ENCODE results near the gene PLEKHA7.
"Not testable (repeated sequence)": the region's sequence is repeated elsewhere in the genome, so short reads cannot be mapped to it uniquely, and the experiment has no call there.

PLEKHA7 gene

DNA sequence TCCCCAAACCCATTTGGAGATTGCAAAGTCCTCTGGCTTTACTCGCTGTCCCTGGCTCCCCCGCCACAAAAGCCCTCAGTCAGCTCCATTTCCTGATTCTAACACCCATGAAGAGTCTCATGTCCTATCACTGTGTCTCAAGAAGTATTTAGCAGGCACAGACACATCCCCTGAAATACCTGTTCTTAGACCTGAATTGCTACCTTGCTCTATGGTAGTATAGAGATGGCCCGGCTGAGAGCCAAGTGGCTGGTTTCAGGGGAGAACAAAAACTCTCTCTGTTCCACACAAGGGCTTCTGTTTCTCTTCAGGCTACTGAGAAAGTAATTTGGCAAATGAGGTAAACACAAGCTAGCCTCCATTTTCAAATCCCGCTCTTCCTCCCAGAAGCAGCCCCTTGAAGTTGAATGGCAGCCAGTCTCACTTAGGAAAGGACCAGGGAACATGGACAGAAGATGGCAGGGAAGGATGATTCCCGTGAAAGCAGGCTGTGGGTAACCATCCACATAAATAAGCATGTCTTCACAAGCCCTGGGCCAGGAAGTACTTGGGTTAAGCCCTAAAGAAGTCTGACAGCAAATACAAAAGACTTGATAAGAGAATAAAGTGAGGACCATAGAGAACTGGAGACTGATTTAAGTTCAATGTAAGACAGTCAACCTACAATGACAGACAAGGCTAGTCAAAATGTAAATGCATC lies 138.0 kb downstream of the PLEKHA7 start:
- no peak for DNase-seq

DNA sequence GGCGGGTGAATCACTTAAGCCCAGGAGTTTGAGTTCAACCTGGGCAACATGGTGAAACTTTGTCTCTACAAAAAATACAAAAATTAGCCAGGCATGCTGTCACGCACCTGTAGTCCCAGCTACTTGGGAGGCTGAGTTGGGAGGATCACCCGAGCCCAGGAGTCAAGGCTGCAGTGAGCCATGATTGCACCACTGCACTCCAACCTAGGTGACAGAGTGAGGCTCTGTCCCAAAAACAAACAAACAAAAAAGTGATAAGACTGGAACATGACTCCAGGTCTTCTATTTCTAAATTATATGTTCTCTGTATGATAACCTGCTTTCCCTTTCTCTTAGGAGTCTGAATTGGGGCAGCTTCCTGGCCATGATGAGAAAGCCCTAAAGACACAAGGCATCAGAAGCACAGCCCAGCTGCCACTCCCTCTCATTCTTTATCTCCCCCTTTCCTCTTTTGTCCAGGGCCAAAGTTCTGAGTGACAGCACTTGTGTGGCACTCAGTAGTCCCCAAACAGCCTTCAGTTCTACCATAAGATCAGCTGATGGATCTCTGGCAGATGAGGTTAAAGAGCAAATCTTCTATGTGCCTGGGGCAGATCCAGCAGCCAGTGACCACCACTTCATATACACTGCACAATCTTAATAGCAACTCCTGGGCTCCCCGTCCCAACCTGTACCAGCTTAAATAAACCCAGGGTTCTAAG lies 139.8 kb downstream of the PLEKHA7 start:
- no peak for DNase-seq

DNA sequence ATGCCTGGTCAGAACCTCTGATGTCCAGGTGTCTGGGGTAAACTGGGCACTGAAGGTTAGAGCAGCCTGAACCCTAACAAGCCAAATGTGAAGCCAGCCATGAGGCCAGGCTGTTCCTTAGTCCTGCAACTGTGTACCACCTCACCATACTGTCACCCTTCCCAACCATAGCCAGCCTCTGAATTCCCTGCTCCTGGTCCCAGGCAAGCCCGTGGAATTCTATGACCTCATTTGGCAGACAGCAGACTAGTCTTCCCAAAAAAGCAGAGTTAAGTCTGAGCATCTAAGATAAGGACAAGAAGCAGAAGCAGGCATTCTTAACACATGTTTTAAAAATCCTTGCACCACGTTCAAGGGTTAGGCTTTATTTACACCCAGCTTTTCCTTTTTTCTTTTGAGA lies 140.9 kb downstream of the PLEKHA7 start:
- no peak for DNase-seq

DNA sequence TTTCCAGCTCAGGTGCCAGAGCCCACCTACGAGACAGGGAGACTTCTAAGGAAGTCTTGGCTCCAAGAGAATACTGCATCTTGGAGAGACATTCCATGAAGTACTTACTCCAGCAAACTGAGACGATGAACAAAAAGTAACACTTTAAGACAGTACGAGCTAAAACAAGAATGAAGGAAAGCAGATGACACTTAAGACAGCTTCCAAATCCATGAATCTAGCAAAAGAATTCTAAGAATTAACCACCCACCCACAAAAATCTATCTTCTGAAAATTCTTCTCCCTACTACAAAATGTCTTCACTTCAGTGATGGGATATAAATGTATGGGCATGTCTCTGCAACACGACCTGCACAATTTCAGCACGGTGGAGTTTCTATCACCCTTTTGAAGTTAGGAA lies 142.8 kb downstream of the PLEKHA7 start:
- DNase-seq, result no peak

DNA sequence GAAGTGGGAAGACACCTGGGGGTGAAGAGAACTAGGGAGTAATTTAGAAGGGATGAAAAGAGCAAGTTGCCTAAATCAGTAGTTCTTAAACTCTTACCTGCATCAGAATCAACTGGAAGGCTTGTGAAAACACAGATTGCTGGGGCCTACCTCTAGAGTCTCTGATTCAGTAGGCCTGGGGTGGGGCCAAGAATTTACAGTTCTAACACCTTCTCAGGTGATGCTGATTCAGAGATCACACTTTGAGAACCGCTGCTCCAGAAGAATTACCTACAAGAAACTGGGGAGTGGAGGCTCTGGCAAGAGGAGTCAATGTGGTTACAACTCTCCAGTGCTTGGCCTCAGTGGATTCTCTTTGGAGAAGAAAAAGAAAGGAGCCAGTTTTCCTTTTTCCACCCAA lies 147.1 kb downstream of the PLEKHA7 start:
- no peak for DNase-seq

DNA sequence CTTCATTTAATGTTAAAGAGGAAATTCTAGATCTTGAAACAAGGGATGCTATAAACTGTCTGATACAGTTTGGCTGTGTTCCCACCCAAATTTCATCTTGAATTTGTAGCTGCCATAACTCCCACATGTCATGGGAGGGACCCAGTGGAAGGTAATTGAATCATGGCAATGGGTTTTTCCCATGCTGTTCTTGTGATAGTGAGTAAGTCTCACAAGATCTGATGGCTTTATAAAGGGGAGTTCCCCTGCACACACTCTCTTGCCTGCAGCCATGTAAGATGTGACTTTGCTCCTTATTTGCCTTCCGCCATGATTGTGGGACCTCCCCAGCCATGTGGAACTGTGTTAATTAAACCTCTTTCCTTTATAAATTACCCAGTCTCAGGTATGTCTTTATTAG lies 149.8 kb downstream of the PLEKHA7 start:
- not testable (repeated sequence) for DNase-seq

DNA sequence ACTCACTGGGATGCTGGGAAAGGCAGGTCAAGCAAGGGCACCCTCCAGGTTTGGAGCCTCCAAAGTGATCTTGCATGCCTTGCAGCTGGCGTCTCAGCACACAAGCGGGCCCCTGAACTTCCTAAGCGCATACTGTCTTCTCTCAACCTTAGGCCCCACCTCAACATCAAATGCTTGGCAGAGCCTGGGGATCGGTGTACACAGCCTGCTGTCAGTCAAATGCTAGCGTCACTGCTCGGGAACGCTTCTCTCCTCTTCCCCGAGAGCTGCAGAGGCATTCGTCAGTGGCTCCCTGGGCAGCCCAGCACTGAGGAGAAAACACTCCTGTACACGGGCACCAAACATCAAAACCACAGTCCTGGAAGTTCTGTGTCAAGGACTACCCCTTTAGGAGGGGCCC lies 150.8 kb downstream of the PLEKHA7 start:
- DNase-seq, result no peak

DNA sequence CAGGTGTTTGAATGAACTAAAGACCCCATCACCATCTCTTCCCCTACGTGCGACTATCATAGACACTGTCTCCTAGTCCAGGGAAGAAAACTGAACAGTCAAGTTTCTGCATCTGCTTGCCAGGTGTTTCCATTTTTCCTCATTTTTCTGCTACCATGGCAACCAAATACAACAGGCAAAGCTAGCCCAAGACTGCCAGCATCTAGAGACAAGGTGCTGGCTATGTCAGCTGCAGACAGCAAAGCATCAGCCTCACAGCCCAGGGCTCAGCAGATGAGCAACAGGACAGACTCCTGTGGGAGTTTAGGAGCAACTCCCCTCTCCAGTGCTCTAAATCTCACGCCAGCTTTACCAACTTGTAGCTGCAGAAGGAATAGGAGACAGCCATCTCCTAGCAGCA lies 151.5 kb downstream of the PLEKHA7 start:
- DNase-seq, result no peak

DNA sequence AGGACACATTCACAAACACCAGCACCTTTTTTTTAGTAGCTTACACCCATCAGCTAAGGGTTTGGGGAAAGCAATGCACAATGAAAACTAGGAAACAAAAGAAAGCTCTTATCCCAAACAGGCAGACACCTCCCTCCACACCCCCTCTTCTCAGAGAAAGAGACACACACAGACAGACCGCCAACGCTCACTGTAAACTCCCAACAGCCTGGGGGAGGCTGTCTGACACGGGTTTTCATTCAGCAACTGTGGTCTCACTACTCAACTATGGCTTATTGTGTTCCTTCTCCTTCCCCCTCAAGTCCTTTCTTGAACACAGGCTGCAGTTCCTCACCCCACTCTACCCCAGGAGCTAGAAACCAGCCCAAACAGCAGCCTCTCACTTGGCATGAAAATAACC lies 152.4 kb downstream of the PLEKHA7 start:
- no peak for DNase-seq

DNA sequence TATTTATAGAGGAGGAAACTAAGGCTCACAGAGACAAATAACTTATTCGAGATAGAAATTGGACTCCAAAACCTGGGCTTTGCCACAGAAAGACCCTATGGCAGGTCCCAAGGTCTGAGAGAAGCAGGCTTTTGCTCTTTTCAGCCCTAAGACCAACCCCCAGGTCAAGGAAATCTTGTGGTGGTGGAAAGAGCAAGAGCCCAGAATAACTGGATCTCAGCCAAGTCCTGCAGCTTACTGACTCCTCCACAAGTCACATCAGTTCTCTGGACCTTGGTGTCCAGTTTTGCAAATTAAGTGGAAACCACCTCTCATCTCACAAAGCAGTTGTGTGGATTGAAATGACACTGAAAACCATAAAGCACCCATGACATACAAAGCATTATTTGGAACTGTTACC lies 153.6 kb downstream of the PLEKHA7 start:
- no peak for DNase-seq

DNA sequence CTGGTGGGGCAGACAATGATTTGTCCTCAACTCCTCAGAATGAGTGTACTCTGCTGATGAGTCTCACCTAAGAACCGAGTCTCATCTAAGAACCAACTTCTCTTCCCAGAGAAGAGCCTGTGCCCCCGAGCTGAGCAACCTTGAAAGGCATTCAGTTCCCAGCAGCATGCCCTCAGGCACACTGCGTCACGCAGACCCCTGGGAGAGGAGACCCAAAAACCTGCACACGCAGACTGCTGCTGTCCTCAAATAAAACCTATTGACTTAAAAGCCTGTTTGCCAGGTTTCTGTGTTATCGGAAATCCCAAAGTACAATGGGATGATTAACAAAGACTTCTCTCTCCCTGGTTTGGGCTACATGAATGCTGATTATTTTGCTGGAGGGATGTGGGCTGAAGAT lies 154.6 kb downstream of the PLEKHA7 start:
- DNase-seq, result no peak

DNA sequence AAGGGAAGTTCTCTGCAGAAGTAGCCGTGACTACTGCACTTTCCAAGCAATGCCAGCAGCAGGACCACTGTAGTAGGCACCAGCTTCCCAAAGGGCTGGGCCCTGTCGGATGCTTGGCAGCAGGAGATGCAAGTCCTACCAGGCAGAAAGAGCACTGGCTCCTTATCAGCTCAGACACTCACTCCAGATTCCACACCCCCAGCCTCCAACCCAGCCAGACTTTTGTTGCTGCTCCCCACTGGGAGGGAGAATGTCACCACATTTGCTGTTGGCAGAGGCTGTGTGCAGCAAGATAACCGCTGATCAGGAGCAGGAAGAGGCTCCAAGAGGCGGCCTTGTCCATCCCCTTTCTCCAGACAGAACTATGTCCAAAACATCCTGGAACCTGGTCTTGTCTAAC lies 157.0 kb downstream of the PLEKHA7 start:
- DNase-seq, result no peak

DNA sequence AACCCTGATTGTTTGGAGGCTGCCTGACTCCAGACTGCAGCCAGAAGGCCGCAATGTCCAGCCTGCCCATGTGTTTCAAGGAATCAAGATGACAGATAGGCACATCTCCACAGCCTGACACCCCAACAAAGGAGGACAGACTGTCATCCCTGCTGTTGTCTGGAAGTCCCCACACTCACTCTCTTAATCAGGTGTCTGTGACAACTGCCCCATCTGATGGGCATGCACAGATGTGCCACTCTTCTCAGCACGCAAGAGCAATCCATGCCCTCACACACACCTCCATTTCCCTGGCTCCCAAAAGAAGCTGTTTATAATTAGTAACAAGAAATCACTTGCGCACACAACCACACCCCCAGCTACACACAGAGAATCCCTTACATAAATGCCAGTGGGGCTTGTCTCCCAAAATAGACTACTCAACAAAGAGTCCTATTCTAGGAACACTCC lies 158.2 kb downstream of the PLEKHA7 start:
- no peak for DNase-seq

DNA sequence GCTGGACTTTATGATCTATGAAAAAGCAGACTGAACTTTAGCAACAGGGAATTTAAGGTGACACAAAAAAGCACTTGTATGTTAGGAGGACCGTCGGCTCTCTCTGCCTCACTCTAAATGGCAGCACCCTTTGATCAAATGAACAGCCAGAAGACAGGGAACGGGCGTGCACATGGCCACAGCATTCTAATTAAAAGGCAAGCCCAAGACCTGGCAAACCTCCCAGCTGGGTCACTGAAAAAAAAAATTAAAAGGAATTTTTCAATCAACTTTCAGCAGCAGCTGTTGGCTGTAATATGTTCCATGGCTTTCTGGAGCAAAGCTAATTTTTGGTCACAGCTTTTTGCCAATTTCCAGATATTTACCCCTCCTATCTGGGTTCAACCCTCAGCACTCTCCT lies 159.2 kb downstream of the PLEKHA7 start:
- DNase-seq, result no peak

DNA sequence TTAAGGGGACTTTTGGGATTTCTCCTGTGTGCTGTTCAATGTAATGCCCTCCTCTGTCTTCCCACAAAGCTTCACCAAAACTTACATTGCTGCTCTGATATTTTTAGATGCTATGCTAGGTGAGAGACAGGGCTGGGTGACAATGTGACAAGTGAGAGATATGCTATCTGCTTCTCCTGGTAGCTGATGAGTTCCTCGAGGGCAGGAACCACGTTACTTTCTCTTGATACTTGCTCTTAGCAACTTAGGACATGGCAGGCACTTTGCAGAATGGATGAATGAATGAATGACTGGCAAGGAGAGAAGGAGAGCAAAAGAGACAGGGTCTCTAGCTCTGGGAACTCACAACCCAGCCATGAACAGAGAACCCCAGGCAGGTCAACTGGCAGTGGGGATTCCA lies 160.4 kb downstream of the PLEKHA7 start:
- DNase-seq, result no peak

DNA sequence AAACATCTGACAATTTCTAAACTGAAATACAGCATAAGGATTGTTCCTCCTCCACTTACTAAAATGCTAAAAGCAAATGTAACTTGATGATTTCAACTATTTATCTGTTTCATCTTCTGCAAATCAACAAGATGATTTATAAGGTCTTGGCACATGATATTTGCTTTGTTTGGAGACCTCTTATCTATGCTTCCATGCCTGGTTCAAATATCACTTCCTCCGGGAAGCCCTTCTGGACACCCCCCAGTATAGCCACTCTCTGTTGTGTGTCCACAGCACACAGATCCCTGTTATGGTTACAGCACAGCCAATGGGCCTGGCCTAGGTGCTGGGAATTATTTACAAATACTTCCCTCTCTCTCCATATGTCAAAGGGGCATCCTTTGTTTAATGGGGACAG lies 160.9 kb downstream of the PLEKHA7 start:
- DNase-seq, result no peak

DNA sequence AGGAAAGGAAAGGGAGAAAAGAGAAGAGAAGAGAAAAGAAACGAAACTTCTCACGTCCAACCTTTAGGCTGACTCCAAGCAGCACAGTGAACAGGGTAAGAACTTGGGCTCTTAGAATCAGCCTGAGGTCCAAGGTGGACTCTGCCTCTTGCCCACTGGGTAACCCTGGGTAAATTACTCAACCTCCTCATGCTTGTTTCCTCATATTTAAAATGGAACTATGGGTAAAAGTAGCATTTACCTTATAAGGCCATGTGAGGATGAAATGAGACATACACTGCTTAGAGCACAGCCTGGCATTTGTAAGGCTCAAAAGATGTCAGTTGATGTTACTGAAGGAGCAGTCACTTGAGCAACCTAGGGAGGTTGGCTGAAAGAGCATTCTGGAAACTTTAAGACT lies 167.9 kb downstream of the PLEKHA7 start:
- DNase-seq, result no peak

DNA sequence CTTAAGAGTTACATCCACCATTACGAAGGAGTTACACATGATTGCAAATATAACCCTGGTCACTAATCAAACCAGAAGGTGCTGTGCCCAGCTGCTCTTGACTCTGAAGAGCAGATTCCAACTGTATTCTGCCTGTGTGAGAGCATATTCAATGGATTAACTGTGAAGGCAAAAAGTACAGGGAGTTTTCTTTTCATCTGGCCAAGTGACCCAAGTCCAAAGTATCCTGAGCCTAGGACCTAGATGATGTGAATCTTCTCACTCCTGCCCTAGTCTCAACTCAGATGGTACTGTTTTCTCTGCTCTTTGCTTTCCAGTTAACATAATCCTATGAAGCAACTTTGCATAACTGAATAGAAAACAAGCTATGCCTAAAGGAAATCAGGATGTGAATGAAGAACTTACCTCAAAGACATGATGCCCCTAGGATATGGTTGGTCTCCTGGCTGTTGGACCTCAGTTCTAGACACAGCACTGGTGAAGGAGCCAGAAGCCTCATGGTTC lies 169.9 kb downstream of the PLEKHA7 start:
- no peak for DNase-seq

DNA sequence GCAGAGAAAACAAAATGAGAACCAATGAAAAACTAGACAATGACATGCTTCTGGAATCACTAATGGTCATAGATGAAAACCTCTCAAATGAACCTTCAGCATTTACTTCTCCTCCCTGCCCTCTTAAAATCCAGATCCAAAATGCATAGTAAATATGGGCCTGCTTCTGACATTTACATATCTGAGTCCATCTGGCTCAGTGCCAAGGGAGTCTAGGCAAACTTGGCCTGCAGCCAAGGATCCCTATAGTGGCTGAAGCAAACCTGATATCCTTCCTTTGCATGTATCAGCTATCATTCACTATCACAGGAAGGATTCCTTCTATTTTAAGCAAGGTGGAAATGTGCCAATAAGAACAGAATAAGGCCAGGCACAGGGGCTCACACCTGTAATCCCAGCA lies 170.9 kb downstream of the PLEKHA7 start:
- DNase-seq, result no peak

DNA sequence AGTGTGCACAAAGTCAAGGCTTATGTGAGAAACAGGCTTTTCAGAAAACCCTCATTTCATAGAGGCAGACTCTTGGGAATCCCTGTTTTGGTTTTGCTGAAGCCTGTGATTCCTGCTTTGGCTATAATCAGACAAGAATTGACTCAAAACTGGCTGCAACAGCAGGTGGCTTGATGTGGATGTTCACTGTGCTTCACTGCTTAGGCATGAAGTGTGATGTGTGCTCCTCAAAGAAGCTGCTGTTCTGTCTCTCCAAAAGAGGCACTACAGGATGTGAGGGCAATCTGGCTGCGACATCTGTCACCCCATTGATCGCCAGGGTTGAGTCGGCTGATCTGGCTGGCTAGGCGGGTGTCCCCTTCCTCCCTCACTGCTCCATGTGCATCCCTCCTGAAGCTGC lies 172.2 kb downstream of the PLEKHA7 start:
- no peak for DNase-seq

DNA sequence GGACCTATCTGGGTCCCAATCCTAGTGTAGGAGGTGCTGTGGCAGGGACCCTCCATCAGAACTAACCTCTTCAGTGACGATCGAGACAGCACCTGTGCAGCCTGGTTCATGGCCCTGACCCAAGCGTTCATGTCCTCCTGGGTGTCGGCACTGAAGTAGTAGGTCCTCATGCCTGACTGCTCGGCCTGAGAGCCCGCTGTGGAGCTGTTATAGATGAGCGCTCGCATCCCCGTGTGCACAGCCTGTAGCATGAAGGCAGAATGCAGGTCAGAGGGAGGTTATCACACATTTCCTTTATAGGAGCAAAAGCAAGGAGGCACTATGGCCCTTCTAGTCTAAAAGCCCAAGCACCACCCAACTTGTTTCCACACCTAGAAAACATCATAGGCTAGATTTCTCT lies 172.7 kb downstream of the PLEKHA7 start:
- no peak for DNase-seq

DNA sequence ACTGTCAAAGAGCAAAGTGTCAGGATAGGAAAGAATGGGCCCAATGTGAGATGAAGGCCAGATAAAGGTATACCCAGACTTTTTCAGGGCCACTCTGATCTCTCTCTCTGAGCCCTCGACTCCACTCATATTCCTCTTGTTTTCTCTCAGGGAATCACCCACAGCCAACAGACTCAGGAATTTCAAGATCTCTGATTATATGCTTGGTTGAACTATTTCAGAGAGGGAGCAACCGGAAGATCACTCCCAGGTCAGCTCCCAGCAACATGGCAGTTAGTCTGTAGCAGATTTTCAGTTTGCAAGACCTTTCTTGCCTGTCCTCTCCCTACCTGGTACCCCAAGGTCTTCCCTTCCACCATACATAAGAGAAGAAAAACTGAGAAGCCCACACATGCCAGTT lies 173.3 kb downstream of the PLEKHA7 start:
- DNase-seq, result no peak

DNA sequence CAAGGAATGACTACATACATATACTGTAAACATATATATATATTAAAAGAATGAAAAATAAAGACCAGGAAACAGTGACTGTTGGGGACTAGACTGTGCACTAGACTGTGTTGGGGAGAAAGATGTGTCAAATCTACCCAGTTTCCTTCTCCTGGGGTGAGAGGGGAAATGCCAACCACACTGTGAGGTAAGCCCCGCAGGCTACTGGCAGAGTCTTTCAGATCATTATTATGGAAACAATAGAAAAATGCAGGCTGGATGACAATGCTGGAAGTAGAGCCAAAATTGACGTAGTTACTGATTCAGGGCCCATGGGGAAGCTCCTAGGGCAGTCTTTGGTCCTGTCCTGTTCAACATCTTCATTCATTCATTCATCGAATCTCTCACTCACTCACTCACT lies 174.4 kb downstream of the PLEKHA7 start:
- DNase-seq, result no peak

DNA sequence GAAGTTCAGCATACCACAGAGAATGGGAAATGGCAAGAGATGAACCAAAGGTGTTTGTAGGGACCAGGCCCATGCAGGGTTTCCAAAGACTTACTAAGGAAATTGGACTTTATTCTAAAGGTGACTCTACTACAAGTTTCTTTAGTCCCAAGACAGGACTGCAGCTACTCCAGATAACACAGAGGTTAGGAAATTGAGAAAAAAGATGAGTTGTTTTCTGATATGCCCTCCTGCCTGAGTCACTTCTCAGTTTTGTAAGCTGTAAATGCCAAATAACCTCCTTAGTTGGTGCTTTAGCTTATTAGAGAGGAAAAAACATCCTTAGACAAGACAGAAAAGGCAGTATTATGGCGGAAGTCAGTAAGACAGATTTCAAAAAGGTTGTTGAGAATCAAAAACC lies 179.8 kb downstream of the PLEKHA7 start:
- no peak for DNase-seq

DNA sequence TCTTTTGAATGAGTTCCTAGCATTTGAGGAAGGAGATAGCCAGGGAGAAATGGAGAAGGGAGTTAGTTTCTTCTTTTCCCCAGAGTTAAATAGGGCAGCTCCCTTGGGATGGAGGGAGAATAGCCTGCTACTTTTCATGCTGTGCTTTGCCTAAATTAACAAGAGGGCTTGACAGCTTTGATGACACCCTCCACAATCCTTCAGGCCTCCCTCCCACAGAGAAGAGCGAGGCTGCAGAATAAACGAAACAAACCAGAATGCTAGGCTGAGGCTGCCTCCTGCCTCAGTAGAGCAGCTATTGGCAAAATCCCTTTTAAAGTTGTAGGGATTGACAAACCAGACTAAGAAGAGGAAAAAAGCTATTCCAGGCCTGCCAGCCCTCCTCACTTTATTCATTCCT lies 181.2 kb downstream of the PLEKHA7 start:
- no peak for DNase-seq
